Liver (tissue), 3 donors: Measurements from ENCODE around the gene RAB30.

ENCODE experiments used
- ATF3 ChIP-seq: IDR thresholded peaks from 2 replicates; pipeline ENCODE4 v1.6.1; 2016; ENCODE audit warnings: antibody characterized with exemption
- EGR1 ChIP-seq, 2 donors: IDR thresholded peaks; 2 replicates each; pipeline ENCODE4 v1.6.1; 2016 to 2018; ENCODE audit warnings: antibody characterized with exemption in 2 of 2, low read depth in 2 of 2
- JUND ChIP-seq, 2 donors: IDR thresholded peaks; 2 replicates each; pipeline ENCODE4 v1.6.1; 2016; ENCODE audit warnings: antibody characterized with exemption in 2 of 2
- RAD21 ChIP-seq, 2 donors: IDR thresholded peaks; 2 replicates each; pipeline ENCODE4 v1.6.1; 2016; ENCODE audit warnings: antibody characterized with exemption in 2 of 2, mild to moderate bottlenecking in 2 of 2
- REST ChIP-seq: IDR thresholded peaks from 2 replicates; pipeline ENCODE4 v1.6.1; 2016; ENCODE audit warnings: antibody characterized with exemption, mild to moderate bottlenecking
- TAF1 ChIP-seq: conservative IDR thresholded peaks from 2 replicates; pipeline ENCODE4 v1.6.1; 2016; ENCODE audit warnings: antibody characterized with exemption, mild to moderate bottlenecking
- YY1 ChIP-seq: IDR thresholded peaks from 2 replicates; pipeline ENCODE4 v1.6.1; 2016; ENCODE audit warnings: antibody characterized with exemption, mild to moderate bottlenecking
- TF ChIP-seq, protein P1 (sequence below): IDR thresholded peaks from 2 replicates; pipeline ENCODE4 v1.6.1; 2016; ENCODE audit warnings: antibody characterized with exemption
- TF ChIP-seq, protein P2 (sequence below): fragments of 150-350 bp; IDR thresholded peaks from 2 replicates; pipeline ENCODE4 v1.5.1; 2017; ENCODE audit warnings: improper control_type of control experiment, low read depth, low read length; ENCODE audit not compliant: missing input control
- donor health status: healthy.
- donor health status: healthy.

DNA sequence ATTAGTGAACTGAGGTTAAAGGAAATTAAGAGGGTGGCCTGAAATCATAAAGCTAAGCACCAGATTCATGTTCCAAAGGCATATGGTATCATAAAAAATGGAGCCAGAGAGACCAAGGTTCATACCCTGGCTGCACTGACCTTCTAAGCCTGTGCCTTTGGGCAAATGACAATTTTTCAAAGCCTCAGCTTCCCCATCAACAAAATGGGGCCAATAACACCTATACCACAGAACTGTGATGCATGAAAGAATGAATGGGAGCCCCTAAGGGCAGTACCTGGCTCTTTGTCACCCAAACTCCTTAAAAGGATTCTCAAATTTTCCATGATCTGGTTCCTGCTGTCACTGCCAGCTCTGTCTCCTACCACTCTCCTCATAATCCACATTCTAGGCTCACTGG, 72.5 kb downstream of the RAB30 start:
- TF ChIP-seq, protein P1, sequence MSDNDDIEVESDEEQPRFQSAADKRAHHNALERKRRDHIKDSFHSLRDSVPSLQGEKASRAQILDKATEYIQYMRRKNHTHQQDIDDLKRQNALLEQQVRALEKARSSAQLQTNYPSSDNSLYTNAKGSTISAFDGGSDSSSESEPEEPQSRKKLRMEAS, result no peak
- no peak for TF ChIP-seq ATF3
- TF ChIP-seq, protein P2, sequence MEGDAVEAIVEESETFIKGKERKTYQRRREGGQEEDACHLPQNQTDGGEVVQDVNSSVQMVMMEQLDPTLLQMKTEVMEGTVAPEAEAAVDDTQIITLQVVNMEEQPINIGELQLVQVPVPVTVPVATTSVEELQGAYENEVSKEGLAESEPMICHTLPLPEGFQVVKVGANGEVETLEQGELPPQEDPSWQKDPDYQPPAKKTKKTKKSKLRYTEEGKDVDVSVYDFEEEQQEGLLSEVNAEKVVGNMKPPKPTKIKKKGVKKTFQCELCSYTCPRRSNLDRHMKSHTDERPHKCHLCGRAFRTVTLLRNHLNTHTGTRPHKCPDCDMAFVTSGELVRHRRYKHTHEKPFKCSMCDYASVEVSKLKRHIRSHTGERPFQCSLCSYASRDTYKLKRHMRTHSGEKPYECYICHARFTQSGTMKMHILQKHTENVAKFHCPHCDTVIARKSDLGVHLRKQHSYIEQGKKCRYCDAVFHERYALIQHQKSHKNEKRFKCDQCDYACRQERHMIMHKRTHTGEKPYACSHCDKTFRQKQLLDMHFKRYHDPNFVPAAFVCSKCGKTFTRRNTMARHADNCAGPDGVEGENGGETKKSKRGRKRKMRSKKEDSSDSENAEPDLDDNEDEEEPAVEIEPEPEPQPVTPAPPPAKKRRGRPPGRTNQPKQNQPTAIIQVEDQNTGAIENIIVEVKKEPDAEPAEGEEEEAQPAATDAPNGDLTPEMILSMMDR, result no peak
- TF ChIP-seq JUND (IDR thresholded peaks at IDR 0.05), result no peak
- TF ChIP-seq REST, result no peak
- no peak for TF ChIP-seq YY1
- no peak for TF ChIP-seq TAF1
- no peak for TF ChIP-seq RAD21 (IDR thresholded peaks at IDR 0.05)
- TF ChIP-seq EGR1 (IDR thresholded peaks at IDR 0.05; ENCODE audit: low read depth in 2 of 2), result no peak
